Measurements from ENCODE around the gene GZMA.
"Not testable (repeated sequence)": the region's sequence is repeated elsewhere in the genome, so short reads cannot be mapped to it uniquely, and the experiment has no call there.

Gene GZMA

DNA sequence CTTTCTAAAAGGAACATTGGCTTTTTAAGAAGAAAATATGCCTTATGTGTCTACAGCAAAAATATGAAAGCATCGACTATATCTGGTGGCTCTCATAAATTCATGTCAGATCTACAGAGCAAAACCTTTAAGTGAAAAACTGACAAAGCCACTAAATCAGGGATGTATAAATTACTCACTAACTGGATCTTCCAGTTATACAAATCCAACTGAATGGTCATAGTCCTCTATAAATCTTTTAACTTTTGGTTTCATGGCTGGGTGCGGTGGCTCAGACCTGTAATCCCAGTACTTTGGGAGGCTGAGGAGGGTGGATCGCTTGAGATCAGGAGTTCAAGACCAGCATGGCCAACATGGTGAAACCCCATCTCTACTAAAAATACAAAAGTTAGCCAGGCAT, 29.2 kb upstream of the GZMA start:
- Histone ChIP-seq H3K36me3 (ENCODE audit: control insufficient read depth, low read length) (no peaks in the 10 kb centered on the region), H3K4me3 (ENCODE audit: low read length) (no peak overlapping the region), H3K4me2 (ENCODE audit: low read length) (no peak overlapping the region), H3K4me1 (ENCODE audit: control insufficient read depth, low read length) (no peaks in the 10 kb centered on the region), H3K9me2 (replicated peaks; ENCODE audit: control insufficient read depth, low read length) (no peaks in the 10 kb centered on the region), H3K27ac (ENCODE audit: low read depth, low read length) (no peak overlapping the region), H4K20me1 (ENCODE audit: control insufficient read depth, insufficient read depth, low read depth, low read length) (no peaks in the 10 kb centered on the region), H3F3A (ENCODE audit: control insufficient read depth, insufficient read depth) (no peaks in the 10 kb centered on the region), H3K27me3 (ENCODE audit: control insufficient read depth, low read length) (no peaks in the 10 kb centered on the region), H3K79me2 (ENCODE audit: control insufficient read depth, low read length) (no peaks in the 10 kb centered on the region), H3K9me3 (ENCODE audit: control insufficient read depth, insufficient read depth, low read length) (no peaks in the 10 kb centered on the region)
- TF ChIP-seq EZH2phosphoT487 (IDR thresholded peaks at IDR 0.05; ENCODE audit: borderline replicate concordance, low read length) (no peak), CTCF (IDR thresholded peaks at IDR 0.05; ENCODE audit: low read depth, low read length, poor library complexity, severe bottlenecking) (no peak)

GRCh38 chr5:55081541-55081940, 20.9 kb upstream of the GZMA start:
- H3K36me3 ChIP-seq (ENCODE audit: control insufficient read depth, low read length): no peaks in the 10 kb centered on the region
- no peaks in the 10 kb centered on the region for H3K79me2 ChIP-seq (ENCODE audit: control insufficient read depth, low read length)
- no peaks in the 10 kb centered on the region for H3K27me3 ChIP-seq (ENCODE audit: control insufficient read depth, low read length)
- H3K4me1 ChIP-seq (ENCODE audit: control insufficient read depth, low read length): no peaks in the 10 kb centered on the region
- no peak overlapping the region for H3K27ac ChIP-seq (ENCODE audit: low read depth, low read length)
- H4K20me1 ChIP-seq (ENCODE audit: control insufficient read depth, insufficient read depth, low read depth, low read length): no peaks in the 10 kb centered on the region
- no peaks in the 10 kb centered on the region for H3F3A ChIP-seq (ENCODE audit: control insufficient read depth, insufficient read depth)
- no peaks in the 10 kb centered on the region for H3K9me3 ChIP-seq (ENCODE audit: control insufficient read depth, insufficient read depth, low read length)
- no peaks in the 10 kb centered on the region for H3K9me2 ChIP-seq (replicated peaks; ENCODE audit: control insufficient read depth, low read length)
- H3K4me2 ChIP-seq (ENCODE audit: low read length): no peak overlapping the region
- TF ChIP-seq CTCF (IDR thresholded peaks at IDR 0.05; ENCODE audit: low read depth, low read length, poor library complexity, severe bottlenecking): no peak
- H3K4me3 ChIP-seq (ENCODE audit: low read length): no peak overlapping the region

DNA sequence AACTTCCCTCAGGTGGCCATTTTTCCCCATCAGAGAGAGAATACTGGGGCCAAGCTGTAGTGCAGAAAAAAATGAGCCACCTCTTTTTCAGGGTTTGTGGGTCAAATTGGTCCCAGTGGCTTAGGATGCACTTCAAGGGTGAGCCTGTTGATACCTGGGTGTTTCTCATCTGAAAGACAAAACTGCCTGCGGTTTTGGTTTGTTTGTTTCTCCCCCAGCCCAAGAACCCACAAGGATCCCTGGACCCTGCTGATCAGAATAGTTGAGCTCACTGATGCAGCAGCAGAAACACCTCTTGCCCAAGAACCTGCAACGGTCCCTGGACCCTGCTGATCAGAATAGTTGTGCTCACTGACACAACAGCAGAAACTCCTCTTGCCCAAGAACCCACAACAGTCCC, 13.1 kb upstream of the GZMA start:
- not testable (repeated sequence) for H3K9me3 ChIP-seq (ENCODE audit: control insufficient read depth, insufficient read depth, low read length); H3K27me3 ChIP-seq (ENCODE audit: control insufficient read depth, low read length); H3K79me2 ChIP-seq (ENCODE audit: control insufficient read depth, low read length)

GRCh38 chr5:55091011-55091410, 11.4 kb upstream of the GZMA start:
- H3K36me3 ChIP-seq (ENCODE audit: control insufficient read depth, low read length): not testable (repeated sequence)

More for the DNA sequence above, 13.1 kb upstream of the GZMA start:
- H3F3A ChIP-seq (ENCODE audit: control insufficient read depth, insufficient read depth); H3K36me3 ChIP-seq (ENCODE audit: control insufficient read depth, low read length); H3K4me2 ChIP-seq (ENCODE audit: low read length); H3K4me3 ChIP-seq (ENCODE audit: low read length); H3K27ac ChIP-seq (ENCODE audit: low read depth, low read length); H3K4me1 ChIP-seq (ENCODE audit: control insufficient read depth, low read length); H4K20me1 ChIP-seq (ENCODE audit: control insufficient read depth, insufficient read depth, low read depth, low read length); H3K9me2 ChIP-seq (replicated peaks; ENCODE audit: control insufficient read depth, low read length): not testable (repeated sequence)

More at GRCh38 chr5:55091011-55091410, 11.4 kb upstream of the GZMA start:
- H4K20me1 ChIP-seq (ENCODE audit: control insufficient read depth, insufficient read depth, low read depth, low read length); H3K9me3 ChIP-seq (ENCODE audit: control insufficient read depth, insufficient read depth, low read length); H3K4me1 ChIP-seq (ENCODE audit: control insufficient read depth, low read length); H3K79me2 ChIP-seq (ENCODE audit: control insufficient read depth, low read length); H3F3A ChIP-seq (ENCODE audit: control insufficient read depth, insufficient read depth); H3K27ac ChIP-seq (ENCODE audit: low read depth, low read length); H3K4me3 ChIP-seq (ENCODE audit: low read length); H3K9me2 ChIP-seq (replicated peaks; ENCODE audit: control insufficient read depth, low read length); H3K4me2 ChIP-seq (ENCODE audit: low read length); H3K27me3 ChIP-seq (ENCODE audit: control insufficient read depth, low read length): not testable (repeated sequence)
